SU-DHL-6 (cell line): ENCODE measurements around the gene YTHDC2.
A peak's percentile ranks its signal among the peaks of the same experiment; 100 is the strongest.

Experiments used
- H2AFZ ChIP-seq: fragments of 200-600 bp; sonication (generic); 2 replicates; pipeline ENCODE4 v1.6.1; 2014; ENCODE audit warnings: low read depth, mild to moderate bottlenecking, moderate library complexity, mixed read lengths, antibody characterized with exemption, low read length; ENCODE audit not compliant: severe bottlenecking
- H3F3A ChIP-seq: fragments of 200-600 bp; shearing (Covaris generic); 2 replicates; pipeline ENCODE4 v1.6.0; 2016; ENCODE audit warnings: antibody characterized with exemption, mild to moderate bottlenecking; ENCODE audit not compliant: insufficient read depth
- H3K27ac ChIP-seq: fragments of 200-600 bp; sonication (generic); 2 replicates; pipeline ENCODE4 v1.5.1; 2016; ENCODE audit warnings: low read depth, mild to moderate bottlenecking, low read length, moderate library complexity, mixed read lengths
- H3K27me3 ChIP-seq: fragments of 200-600 bp; sonication (generic), shearing (Covaris generic); 2 replicates; pipeline ENCODE4 v1.6.0; 2014; ENCODE audit warnings: mild to moderate bottlenecking, low read length
- H3K36me3 ChIP-seq: fragments of 200-600 bp; sonication (generic); 2 replicates; pipeline ENCODE4 v1.6.1; 2014; ENCODE audit warnings: mild to moderate bottlenecking, low read length, mixed read lengths
- H3K4me2 ChIP-seq: fragments of 300-600, 200-600 bp; shearing (Covaris generic), sonication (generic); 2 replicates; pipeline ENCODE4 v1.6.0; 2014; ENCODE audit warnings: low read length, low read depth, mild to moderate bottlenecking; ENCODE audit not compliant: poor library complexity, severe bottlenecking
- H3K4me3 ChIP-seq: fragments of 200-600 bp; sonication (generic); 2 replicates; pipeline ENCODE4 v1.5.1; 2014; ENCODE audit warnings: antibody characterized with exemption, low read length, mild to moderate bottlenecking, mixed read lengths; ENCODE audit not compliant: insufficient read depth, poor library complexity, severe bottlenecking
- H3K79me2 ChIP-seq: fragments of 200-600 bp; sonication (generic); 2 replicates; pipeline ENCODE4 v1.6.1; 2014; ENCODE audit warnings: mild to moderate bottlenecking, low read length, moderate library complexity; ENCODE audit not compliant: insufficient read depth
- H3K9ac ChIP-seq: fragments of 200-600 bp; sonication (generic); 2 replicates; pipeline ENCODE4 v1.7.0; 2014; ENCODE audit warnings: mild to moderate bottlenecking, low read length
- H3K9me2 ChIP-seq: fragments of 200-600 bp; sonication (generic); replicated peaks from 2 replicates; pipeline ENCODE4 v1.6.1; 2014; ENCODE audit warnings: low read length; ENCODE audit not compliant: insufficient read depth
- H3K9me3 ChIP-seq: fragments of 200-600 bp; sonication (generic); 2 replicates; pipeline ENCODE4 v1.6.1; 2014; ENCODE audit warnings: low read length, mixed read lengths; ENCODE audit not compliant: insufficient read depth
- H4K20me1 ChIP-seq: fragments of 200-600 bp; sonication (generic); 2 replicates; pipeline ENCODE4 v1.6.1; 2014; ENCODE audit warnings: low read depth, mild to moderate bottlenecking, antibody characterized with exemption, low read length, moderate library complexity, mixed read lengths
- CTCF ChIP-seq: fragments of 200-600 bp; sonication (generic); IDR thresholded peaks from one replicate; pipeline ENCODE4 v1.5.1; 2017; ENCODE audit warnings: antibody characterized with exemption, mild to moderate bottlenecking, low read length, moderate library complexity; ENCODE audit not compliant: insufficient read depth, poor library complexity, severe bottlenecking
- EZH2phosphoT487 ChIP-seq: fragments of 200-600 bp; sonication (generic), shearing (Covaris generic); conservative IDR thresholded peaks from 2 replicates; pipeline ENCODE4 v1.6.1; 2018; ENCODE audit warnings: mild to moderate bottlenecking, antibody characterized with exemption, low read length, moderate library complexity, mixed read lengths

Gene YTHDC2

GRCh38 chr5:113524927-113525326 is 11.4 kb downstream of the YTHDC2 start:
- Histone ChIP-seq H3K27ac (peak overlapping the region; percentile 68), H3F3A (0 out of 2 replicates have a peak, but pooled peaks cover 15% of the 10 kb centered on the region), H3K4me2 (peak overlapping the region; percentile 67), H2AFZ (no peak overlapping the region), H3K9me3 (no peaks in the 10 kb centered on the region), H3K9me2 (no peaks in the 10 kb centered on the region), H3K27me3 (no peaks in the 10 kb centered on the region), H3K4me3 (peak overlapping the region; percentile 8), H3K79me2 (peaks cover 63% of the 10 kb centered on the region), H3K9ac (0 out of 2 replicates have a peak overlapping the region, but pooled peaks have one; percentile 12), H4K20me1 (no peaks in the 10 kb centered on the region), H3K36me3 (peaks cover 46% of the 10 kb centered on the region)
- no peak for TF ChIP-seq CTCF
- TF ChIP-seq EZH2phosphoT487: no peak

- H3K4me2 ChIP-seq: no peak overlapping the region
- peaks cover 53% of the 10 kb centered on the region for H3K36me3 ChIP-seq
- H4K20me1 ChIP-seq: no peaks in the 10 kb centered on the region
- no peak for TF ChIP-seq EZH2phosphoT487
- no peak for TF ChIP-seq CTCF
- H3K9me3 ChIP-seq: peaks cover 14% of the 10 kb centered on the region; the same call in 1 of the 2 replicates
- H2AFZ ChIP-seq: no peak overlapping the region
- no peak overlapping the region for H3K27ac ChIP-seq
- no peaks in the 10 kb centered on the region for H3K27me3 ChIP-seq
- H3K9me2 ChIP-seq: no peaks in the 10 kb centered on the region
- 0 out of 2 replicates have a peak, but pooled peaks cover 15% of the 10 kb centered on the region for H3F3A ChIP-seq
- peaks cover 65% of the 10 kb centered on the region for H3K79me2 ChIP-seq
- no peak overlapping the region for H3K9ac ChIP-seq
- H3K4me3 ChIP-seq: no peak overlapping the region
These were observed 12.9 kb downstream of the YTHDC2 start for GRCh38 chr5:113526421-113526820.

- Histone ChIP-seq H3K79me2 (peaks cover 57% of the 10 kb centered on the region), H2AFZ (no peak overlapping the region)
These were observed 14.3 kb downstream of the YTHDC2 start for GRCh38 chr5:113527746-113528145.

More at GRCh38 chr5:113527746-113528145, 14.3 kb downstream of the YTHDC2 start:
- no peak overlapping the region for H3K9ac ChIP-seq
- H3K27me3 ChIP-seq: no peaks in the 10 kb centered on the region
- H3K9me2 ChIP-seq: no peaks in the 10 kb centered on the region
- peaks cover 18% of the 10 kb centered on the region; the same call in 1 of the 2 replicates for H3K9me3 ChIP-seq
- no peak overlapping the region for H3K4me2 ChIP-seq
- peaks cover 66% of the 10 kb centered on the region for H3K36me3 ChIP-seq
- H4K20me1 ChIP-seq: no peaks in the 10 kb centered on the region
- H3K4me3 ChIP-seq: no peak overlapping the region
- H3K27ac ChIP-seq: no peak overlapping the region
- TF ChIP-seq CTCF (no peak), EZH2phosphoT487 (no peak)
- H3F3A ChIP-seq: 0 out of 2 replicates have a peak, but pooled peaks cover 15% of the 10 kb centered on the region
